ENCODE data around the gene INF2. TPM values are rescaled to one million over a fixed set of nuclear protein-coding genes. Genes with fewer than 3 reads are reported as not detected.
"Not testable (repeated sequence)": the region's sequence is repeated elsewhere in the genome, so short reads cannot be mapped to it uniquely, and the experiment has no call there.

Gene INF2
- total RNA-seq, 6 experiments from 2014 or later = 47.5 to 98.2 (median 71.4) TPM

- Histone ChIP-seq H3K27me3 (no peaks in the 10 kb centered on the region), H3K4me3 (no peak overlapping the region), H3K4me1 (peaks cover 0 to 48% (median 21%) of the 10 kb centered on the region in 4 donors), H3K36me3 (peaks cover 0 to 4% (median 0%) of the 10 kb centered on the region in 4 donors), H3K9me3 (no peaks in the 10 kb centered on the region), H3K27ac (peak overlapping the region; percentile 52 to 65 (median 63))
- no peak for DNase-seq
- WGBS (ENCODE audit: insufficient coverage, low coverage, low lambda C conversion rate, missing lambda C conversion rate) = no CpG with 5 or more reads among the region's 9 CpGs
- intact Hi-C loops (cut with DNase I) = no loop called here
- ATAC-seq = no peak
- TF ChIP-seq CTCF (IDR thresholded peaks at IDR 0.05) = no peak
Measured at GRCh38 chr14:104747876-104748275, 58.5 kb downstream of the INF2 start.

- Histone ChIP-seq H3K9me3 (no peaks in the 10 kb centered on the region), H3K4me1 (peaks cover 0 to 51% (median 23%) of the 10 kb centered on the region in 4 donors), H3K36me3 (no peaks in the 10 kb centered on the region), H3K4me3 (no peak overlapping the region), H3K27me3 (no peaks in the 10 kb centered on the region), H3K27ac (peak overlapping the region; percentile 47 to 74 (median 65))
- ATAC-seq (peak; percentile 37 to 59 (median 44)), DNase-seq (peak; percentile 82 to 94 (median 93))
- 30% methylated on average over 5 of the region's 11 CpGs for WGBS (ENCODE audit: insufficient coverage, low coverage, low lambda C conversion rate, missing lambda C conversion rate)
- TF ChIP-seq CTCF (IDR thresholded peaks at IDR 0.05) (no peak), POLR2A (IDR thresholded peaks at IDR 0.05) (peak; percentile 78)
- intact Hi-C loops (cut with DNase I) = no loop called here
Measured at GRCh38 chr14:104749111-104749649, 59.8 kb downstream of the INF2 start.

GRCh38 chr14:104750056-104750752 is 60.8 kb downstream of the INF2 start:
- 77% methylated on average over 10 of the region's 12 CpGs for WGBS (ENCODE audit: insufficient coverage, low coverage, low lambda C conversion rate, missing lambda C conversion rate)
- Histone ChIP-seq H3K36me3 (no peaks in the 10 kb centered on the region), H3K27ac (peak overlapping the region in 2 of 3 donors; percentile 65 to 74), H3K4me1 (peaks cover 0 to 61% (median 28%) of the 10 kb centered on the region in 4 donors), H3K4me3 (no peak overlapping the region), H3K27me3 (no peaks in the 10 kb centered on the region), H3K9me3 (no peaks in the 10 kb centered on the region)
- no peak for TF ChIP-seq POLR2A (IDR thresholded peaks at IDR 0.05)
- intact Hi-C loops (cut with DNase I) = no loop called here
- no peak for ATAC-seq
- no peak for DNase-seq

GRCh38 chr14:104750753-104751057 is 61.3 kb downstream of the INF2 start:
- H3K4me1 ChIP-seq = peaks cover 0 to 66% (median 31%) of the 10 kb centered on the region in 4 donors
- peak; percentile 62 for TF ChIP-seq POLR2A (IDR thresholded peaks at IDR 0.05)
- H3K4me3 ChIP-seq; H3K36me3 ChIP-seq; ATAC-seq; H3K27me3 ChIP-seq; DNase-seq; H3K9me3 ChIP-seq; H3K27ac ChIP-seq; intact Hi-C loops (cut with DNase I): not testable (repeated sequence)
- no CpG with 5 or more reads among the region's 5 CpGs for WGBS (ENCODE audit: insufficient coverage, low coverage, low lambda C conversion rate, missing lambda C conversion rate)

GRCh38 chr14:104751539-104752422 is 62.4 kb downstream of the INF2 start:
- intact Hi-C loops (cut with DNase I) = no loop called here
- 53% methylated on average over 13 of the region's 90 CpGs for WGBS (ENCODE audit: insufficient coverage, low coverage, low lambda C conversion rate, missing lambda C conversion rate)
- no peaks in the 10 kb centered on the region for H3K27me3 ChIP-seq
- ATAC-seq = no peak
- peaks cover 0 to 13% (median 5%) of the 10 kb centered on the region in 4 donors for H3K36me3 ChIP-seq
- no peak for TF ChIP-seq CTCF (IDR thresholded peaks at IDR 0.05)
- TF ChIP-seq POLR2A (IDR thresholded peaks at IDR 0.05) = no peak
- H3K27ac ChIP-seq = peak overlapping the region; percentile 74 to 77 (median 75)
- H3K9me3 ChIP-seq = no peaks in the 10 kb centered on the region
- peaks cover 0 to 66% (median 27%) of the 10 kb centered on the region in 4 donors for H3K4me1 ChIP-seq
- H3K4me3 ChIP-seq = peak overlapping the region; percentile 13 to 76 (median 38)
- DNase-seq = no peak

Data from right lobe of liver (tissue), 6 donors.